Heart left ventricle (tissue), 13 donors: ENCODE measurements around the gene USP25.

Experiments
- POLR2A ChIP-seq, 2 donors: fragments of 450-650 bp; IDR thresholded peaks; one replicate each; pipeline ENCODE4 v1.6.1; 2017; ENCODE audit warnings: antibody characterized with exemption in 2 of 2, mild to moderate bottlenecking in 2 of 2, moderate library complexity in 2 of 2
- TF ChIP-seq, protein P1 (sequence below), 12 donors: fragments of 200-600 bp; sonication (generic) in 4 of 12; IDR thresholded peaks; one replicate each; pipeline versions ENCODE4 v1.5.0 to v1.8.0; 2018 to 2022; ENCODE audit warnings: antibody characterized with exemption in 12 of 12, mild to moderate bottlenecking in 5 of 12
- donor health status: ischemic (EF 13 %, LVEDD 7.1; RV severe dilation, severe dysfunction).
- donor health status: DM: no; HTN: yes; CAD: no.
- donor health status: DM: no; HTN: no; CAD: no.
- donor health status: ischemic (EF 25% LVEDD 6.9; RV normal size, moderate dysfunction).
- donor health status: ischemic (EF 25% LVEDD 5.7; RV mildly dilated, moderate dysfunction).
- donor health status: ischemic (EF 35%, LVEDD 5.7; RV mildly dilated, moderate dysfunction).
- donor health status: nonischemic (EF 11% LVEDD 7.7; RV severe dilation, severe dysfunction).
- donor health status: DM: yes; HTN: yes; CAD: no.
- donor health status: PGD.
- donor health status: ischemic (EF 29% LVEDD 5.4; RV normal size, mild dysfunction).
- donor health status: nonischemic (EF 23%, LVEDD 6.1; RV moderate dilation, normal function).

DNA sequence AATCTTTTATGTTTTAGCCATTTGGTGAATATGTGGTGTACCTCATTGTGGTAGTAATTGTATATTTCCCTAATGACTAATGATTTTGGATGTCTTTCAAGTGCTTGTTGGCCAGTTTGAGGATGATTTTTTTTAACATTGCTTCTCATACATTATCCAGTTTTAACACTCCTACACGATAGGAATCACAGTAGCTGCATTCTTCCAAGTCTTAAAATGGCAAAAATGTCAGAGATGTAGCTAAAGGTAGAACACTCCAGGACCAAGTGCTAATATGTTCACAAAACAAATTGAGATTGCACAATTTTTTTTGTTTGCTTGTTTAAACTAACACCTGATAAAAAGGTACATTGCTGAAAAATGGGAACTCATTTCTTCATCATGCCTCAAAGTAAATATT, 11.7 kb downstream of the USP25 start:
- TF ChIP-seq, protein P1, sequence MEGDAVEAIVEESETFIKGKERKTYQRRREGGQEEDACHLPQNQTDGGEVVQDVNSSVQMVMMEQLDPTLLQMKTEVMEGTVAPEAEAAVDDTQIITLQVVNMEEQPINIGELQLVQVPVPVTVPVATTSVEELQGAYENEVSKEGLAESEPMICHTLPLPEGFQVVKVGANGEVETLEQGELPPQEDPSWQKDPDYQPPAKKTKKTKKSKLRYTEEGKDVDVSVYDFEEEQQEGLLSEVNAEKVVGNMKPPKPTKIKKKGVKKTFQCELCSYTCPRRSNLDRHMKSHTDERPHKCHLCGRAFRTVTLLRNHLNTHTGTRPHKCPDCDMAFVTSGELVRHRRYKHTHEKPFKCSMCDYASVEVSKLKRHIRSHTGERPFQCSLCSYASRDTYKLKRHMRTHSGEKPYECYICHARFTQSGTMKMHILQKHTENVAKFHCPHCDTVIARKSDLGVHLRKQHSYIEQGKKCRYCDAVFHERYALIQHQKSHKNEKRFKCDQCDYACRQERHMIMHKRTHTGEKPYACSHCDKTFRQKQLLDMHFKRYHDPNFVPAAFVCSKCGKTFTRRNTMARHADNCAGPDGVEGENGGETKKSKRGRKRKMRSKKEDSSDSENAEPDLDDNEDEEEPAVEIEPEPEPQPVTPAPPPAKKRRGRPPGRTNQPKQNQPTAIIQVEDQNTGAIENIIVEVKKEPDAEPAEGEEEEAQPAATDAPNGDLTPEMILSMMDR (IDR thresholded peaks at IDR 0.05): no peak
- TF ChIP-seq POLR2A (IDR thresholded peaks at IDR 0.05): no peak
